Measurements from ENCODE around the gene PRKG1.

GRCh38 chr10:52105301-52105700 lies 1031.0 kb downstream of the PRKG1 start:
- TF ChIP-seq CTCF (IDR thresholded peaks at IDR 0.05; ENCODE audit: insufficient read depth, low read length, poor library complexity, severe bottlenecking) = no peak
- no peak for TF ChIP-seq EZH2phosphoT487 (conservative IDR thresholded peaks at IDR 0.05; ENCODE audit: low read length)
